Renal cortex interstitium (tissue), 15 donors: ENCODE results near the gene ZNF426. TPM values are rescaled to one million over a fixed set of nuclear protein-coding genes. Genes with fewer than 3 reads are reported as not detected.
"Not testable (repeated sequence)": the region's sequence is repeated elsewhere in the genome, so short reads cannot be mapped to it uniquely, and the experiment has no call there.

Experiments
- DNase-seq, 11 donors: peaks; one replicate each; pipeline ENCODE4 v3.0.0-alpha.2; 2013; ENCODE audit warnings: low read depth in 9 of 11, low spot score in 4 of 11; ENCODE audit errors: extremely low read depth in 1 of 11
- long read RNA-seq, 16 experiments: transcript quantifications; one replicate each; lab custom pipeline, GENCODE V29; 2026
- polyA plus RNA-seq, 3 donors: library from polyadenylated mRNA; unstranded; fragments of 120-200 nt; gene quantifications; one replicate each; pipeline ENCODE4 v1.2.1, GENCODE V29; 2013; ENCODE audit not compliant: insufficient read length in 3 of 3

Gene ZNF426
- 10 to 100 TPM; 20.3 to 25.0 (median 24.4) TPM for polyA plus RNA-seq
- long read RNA-seq, donor 1, full-length matches to known transcripts = 1 of 1 reads
- long read RNA-seq, donor 1, partial matches to known transcripts = 0 of 1 reads
- long read RNA-seq, donor 1, other reads (novel, unspliced or antisense) = 0 of 1 reads
- long read RNA-seq, donor 2, full-length matches to known transcripts = 1 of 1 reads
- long read RNA-seq, donor 2, partial matches to known transcripts = 0 of 1 reads
- long read RNA-seq, donor 2, other reads (novel, unspliced or antisense) = 0 of 1 reads
- long read RNA-seq, donor 3, full-length matches to known transcripts = 1 of 1 reads
- long read RNA-seq, donor 3, partial matches to known transcripts = 0 of 1 reads
- long read RNA-seq, donor 3, other reads (novel, unspliced or antisense) = 0 of 1 reads
- long read RNA-seq, donor 4, full-length matches to known transcripts = 2 of 2 reads
- long read RNA-seq, donor 4, partial matches to known transcripts = 0 of 2 reads
- long read RNA-seq, donor 4, other reads (novel, unspliced or antisense) = 0 of 2 reads
- long read RNA-seq, donor 5 = 0 reads
- long read RNA-seq, donor 6, full-length matches to known transcripts = 1 of 1 reads
- long read RNA-seq, donor 6, partial matches to known transcripts = 0 of 1 reads
- long read RNA-seq, donor 6, other reads (novel, unspliced or antisense) = 0 of 1 reads
- long read RNA-seq, donor 7 = 0 reads
- long read RNA-seq, donor 8 = 0 reads
- long read RNA-seq, donor 9, partial matches to known transcripts = 0 of 2 reads
- long read RNA-seq, donor 9, other reads (novel, unspliced or antisense) = 0 of 2 reads
- long read RNA-seq, donor 10 = 0 reads
- long read RNA-seq, donor 11, full-length matches to known transcripts = 1 of 1 reads
- long read RNA-seq, donor 11, partial matches to known transcripts = 0 of 1 reads
- long read RNA-seq, donor 11, other reads (novel, unspliced or antisense) = 0 of 1 reads
- long read RNA-seq, donor 12, full-length matches to known transcripts = 1 of 1 reads
- long read RNA-seq, donor 12, partial matches to known transcripts = 0 of 1 reads
- long read RNA-seq, donor 12, other reads (novel, unspliced or antisense) = 0 of 1 reads
- long read RNA-seq, donor 13 = 0 reads
- long read RNA-seq, donor 14 = 0 reads
- long read RNA-seq, donor 15 = 0 reads
- long read RNA-seq, donor 16, full-length matches to known transcripts = 3 of 3 reads
- long read RNA-seq, donor 16, partial matches to known transcripts = 0 of 3 reads
- long read RNA-seq, donor 16, other reads (novel, unspliced or antisense) = 0 of 3 reads

GRCh38 chr19:9538183-9539058, at the start of gene ZNF426:
Gene ZNF426, minus strand, starts transcription at chr19:9538645. Its CDS starts 2,413 bp downstream, at chr19:9536232.
- DNase-seq = peak; percentile 80 to 94 (median 91)

GRCh38 chr19:9586764-9587163, 48.3 kb upstream of the ZNF426 start:
- peak in 10 of 11 donors; percentile 34 to 52 (median 44) for DNase-seq

- peak; percentile 75 to 91 (median 87) for DNase-seq
Measured at GRCh38 chr19:9584073-9584833, 45.8 kb upstream of the ZNF426 start, which contains the start of gene ZNF121. Gene ZNF121, minus strand, starts transcription at chr19:9584504. Its CDS starts 16,407 bp downstream, at chr19:9568097.

- DNase-seq = not testable (repeated sequence)
Measured at GRCh38 chr19:9582081-9582725, 43.8 kb upstream of the ZNF426 start.

- no peak for DNase-seq
Measured at GRCh38 chr19:9580728-9581127, 42.3 kb upstream of the ZNF426 start.

- DNase-seq = no peak
Measured at GRCh38 chr19:9570255-9570654, 31.8 kb upstream of the ZNF426 start.

GRCh38 chr19:9566729-9567128, 28.3 kb upstream of the ZNF426 start:
- DNase-seq = no peak

GRCh38 chr19:9565900-9566705, 27.7 kb upstream of the ZNF426 start:
- no peak for DNase-seq

GRCh38 chr19:9552536-9553274, 14.3 kb upstream of the ZNF426 start:
- no peak for DNase-seq

GRCh38 chr19:9547870-9548269, 9.4 kb upstream of the ZNF426 start:
- no peak for DNase-seq

GRCh38 chr19:9541281-9541680, 2.8 kb upstream of the ZNF426 start:
- not testable (repeated sequence) for DNase-seq

- DNase-seq = not testable (repeated sequence)
Measured at GRCh38 chr19:9539921-9540320, 1.5 kb upstream of the ZNF426 start.

- not testable (repeated sequence) for DNase-seq
Measured at GRCh38 chr19:9539201-9539600, 756 bp upstream of the ZNF426 start.

- no peak for DNase-seq
Measured at GRCh38 chr19:9535934-9536333, 2.5 kb downstream of the ZNF426 start.

- DNase-seq = no peak
Measured at GRCh38 chr19:9531933-9532332, 6.5 kb downstream of the ZNF426 start.
